CD4-positive, alpha-beta T cell treated with Interleukin-15 for 1 hour (primary cell): ENCODE results near the gene DBR1.
"Not testable (repeated sequence)": the region's sequence is repeated elsewhere in the genome, so short reads cannot be mapped to it uniquely, and the experiment has no call there.

ENCODE experiments used
- DNase-seq: peaks from one replicate; pipeline ENCODE4 v3.0.0-alpha.2; 2020

Gene DBR1

DNA sequence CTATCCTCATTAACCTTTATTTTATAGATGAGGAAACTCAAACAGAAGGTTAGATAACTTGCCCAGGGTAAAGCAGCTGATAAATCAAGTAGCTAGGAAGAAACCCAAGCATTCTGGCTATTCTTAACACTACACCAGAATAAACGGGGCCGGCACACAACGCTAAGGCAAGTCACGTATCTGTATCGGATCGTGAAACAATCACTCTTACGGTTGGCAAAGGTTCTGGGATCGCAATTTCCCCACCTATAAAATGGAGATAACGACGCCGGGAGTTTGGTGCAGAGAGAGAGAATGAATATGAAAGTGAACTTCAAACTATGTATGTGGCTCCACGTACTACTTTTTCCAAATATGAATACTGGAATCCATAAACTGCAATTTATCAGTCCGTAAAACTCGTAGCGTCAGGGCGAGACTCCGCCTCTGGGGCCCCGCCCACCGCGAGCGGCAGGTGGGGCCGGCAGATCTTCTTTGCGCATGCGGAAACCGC is 12.1 kb upstream of the DBR1 start:
- DNase-seq: peak; percentile 92

DNA sequence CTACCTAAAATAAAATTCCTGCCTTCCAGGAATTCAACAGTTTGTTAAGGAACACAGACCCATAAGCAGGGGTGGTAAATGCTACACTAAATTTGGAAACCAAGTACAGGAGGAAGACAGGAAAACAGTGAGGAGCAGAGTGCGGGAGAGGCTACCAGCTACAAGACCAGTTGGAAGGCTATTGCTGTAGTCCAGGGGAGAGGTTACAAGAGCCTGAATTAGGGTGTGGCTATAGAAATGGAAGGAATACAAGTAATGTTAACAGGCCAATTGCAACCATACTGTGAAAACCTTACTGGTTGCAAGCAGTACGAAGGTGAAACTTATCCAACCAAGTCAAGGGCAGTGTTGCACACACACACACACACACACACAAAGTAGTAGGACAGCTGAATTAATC is 11.5 kb upstream of the DBR1 start:
- DNase-seq: no peak

DNA sequence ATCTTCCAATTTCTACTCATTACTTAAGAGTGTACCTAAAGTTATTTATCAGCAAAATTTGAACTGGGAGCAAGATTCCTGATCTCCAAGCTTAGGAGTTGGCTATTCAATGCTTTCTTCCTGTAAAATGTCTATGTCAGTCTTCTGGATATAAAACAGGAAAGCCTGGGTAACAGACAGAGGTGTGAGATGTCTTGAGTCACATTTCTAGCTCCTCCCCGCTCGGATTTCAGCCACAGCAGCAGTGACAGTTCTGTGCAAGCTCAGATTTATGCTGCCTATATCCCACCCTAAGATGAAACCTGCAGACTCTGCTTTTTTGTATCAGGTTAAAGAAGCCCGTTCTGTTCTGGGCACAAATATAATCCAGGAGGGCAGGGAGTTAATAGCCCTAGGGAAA is 10.3 kb upstream of the DBR1 start:
- no peak for DNase-seq

DNA sequence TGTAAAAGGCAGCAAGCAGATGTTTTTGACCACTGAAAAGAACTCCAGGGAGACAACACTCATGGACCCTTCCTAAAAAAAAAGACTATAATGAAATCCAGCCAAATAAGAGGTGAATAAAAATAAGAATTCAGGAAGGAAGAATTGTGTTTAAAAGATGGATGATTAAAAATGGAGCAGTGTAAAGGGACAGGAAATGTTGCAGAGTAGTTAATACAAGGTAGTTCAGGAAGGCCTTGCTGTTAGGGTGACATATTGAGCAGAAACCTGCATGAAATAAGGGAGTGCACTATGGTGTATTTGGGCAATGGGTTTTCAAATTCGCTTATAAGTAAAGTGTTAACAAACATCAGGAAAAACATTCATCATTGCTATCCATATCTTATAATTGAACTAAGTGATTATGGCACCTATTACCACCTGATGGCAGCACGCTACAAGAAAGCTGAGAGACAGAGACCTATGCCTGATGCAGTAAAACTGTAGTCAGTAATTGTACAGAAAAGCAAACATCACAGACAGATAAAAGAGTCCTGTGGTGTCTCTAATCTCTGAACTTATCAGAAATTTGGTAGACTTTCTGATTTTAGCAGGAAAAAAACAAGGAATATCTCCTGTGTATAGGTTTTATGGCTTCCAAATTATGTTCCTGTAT is 5.8 kb upstream of the DBR1 start:
- no peak for DNase-seq

DNA sequence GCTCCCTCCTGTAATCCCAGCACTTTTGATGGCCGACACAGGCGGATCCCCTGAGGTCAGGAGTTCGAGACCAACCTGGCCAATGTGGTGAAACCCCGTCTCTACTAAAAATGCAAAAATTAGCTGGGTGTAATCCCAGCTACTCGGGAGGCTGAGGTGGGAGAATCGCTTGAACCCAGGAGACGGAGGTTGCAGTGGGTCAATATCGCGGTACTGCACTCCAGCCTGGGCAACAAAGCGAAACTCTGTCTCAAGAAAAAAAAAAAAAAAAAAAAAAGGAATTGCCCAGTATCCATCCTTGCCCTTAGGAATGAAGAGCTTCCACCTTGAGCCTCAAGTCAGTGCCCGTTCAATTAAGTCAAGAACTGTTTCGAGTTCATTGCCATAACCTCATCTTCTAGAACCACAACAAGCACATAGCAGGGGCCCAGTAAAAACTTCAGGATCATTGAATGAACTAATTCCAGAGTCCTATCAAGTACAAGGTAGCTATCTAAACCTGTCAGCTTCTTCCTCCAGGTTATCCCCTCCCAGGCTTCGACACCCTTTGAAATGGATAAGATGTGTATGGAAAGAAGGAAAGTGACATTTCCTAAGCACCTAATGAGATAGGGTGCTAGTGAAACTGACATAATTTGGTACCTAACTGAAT is 826 bp downstream of the DBR1 start:
- DNase-seq: no peak

DNA sequence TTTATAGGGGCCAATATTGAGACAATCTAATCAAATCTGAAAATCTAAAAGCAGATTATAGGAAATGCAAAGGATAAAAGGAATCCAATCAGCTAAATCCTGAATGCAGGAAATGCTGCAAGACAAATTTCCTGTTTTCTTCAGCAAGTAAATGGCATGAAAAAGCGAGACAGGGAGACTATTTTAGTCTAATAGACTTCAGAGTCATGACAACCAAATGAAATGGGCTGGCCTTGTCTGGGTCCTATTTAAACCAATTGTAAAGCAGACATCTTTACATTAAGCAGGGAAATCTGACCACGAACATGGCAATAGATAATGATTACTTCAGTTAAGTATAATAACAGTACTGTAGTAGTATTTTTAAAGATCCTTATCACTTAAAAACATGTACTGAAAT is 2.1 kb downstream of the DBR1 start:
- no peak for DNase-seq

DNA sequence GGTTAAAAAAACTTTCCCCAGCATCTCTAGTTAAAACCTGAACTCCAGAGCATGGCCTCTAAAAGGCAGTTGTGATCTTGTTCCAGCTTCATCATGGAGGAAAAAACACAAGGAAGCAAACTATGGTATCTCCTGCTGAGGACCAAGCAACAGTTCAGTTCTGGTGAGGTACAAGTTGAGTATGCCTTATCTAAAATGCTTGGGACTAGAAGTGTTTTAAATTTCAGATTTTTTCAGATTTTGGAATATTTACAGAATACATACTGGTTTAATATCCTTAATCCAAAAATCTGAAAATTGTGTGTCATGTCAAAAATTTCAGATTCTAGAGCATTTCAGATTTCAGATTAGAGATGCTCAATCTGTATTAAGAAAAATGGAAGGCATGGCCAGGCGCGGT is 9.7 kb downstream of the DBR1 start:
- DNase-seq: no peak

DNA sequence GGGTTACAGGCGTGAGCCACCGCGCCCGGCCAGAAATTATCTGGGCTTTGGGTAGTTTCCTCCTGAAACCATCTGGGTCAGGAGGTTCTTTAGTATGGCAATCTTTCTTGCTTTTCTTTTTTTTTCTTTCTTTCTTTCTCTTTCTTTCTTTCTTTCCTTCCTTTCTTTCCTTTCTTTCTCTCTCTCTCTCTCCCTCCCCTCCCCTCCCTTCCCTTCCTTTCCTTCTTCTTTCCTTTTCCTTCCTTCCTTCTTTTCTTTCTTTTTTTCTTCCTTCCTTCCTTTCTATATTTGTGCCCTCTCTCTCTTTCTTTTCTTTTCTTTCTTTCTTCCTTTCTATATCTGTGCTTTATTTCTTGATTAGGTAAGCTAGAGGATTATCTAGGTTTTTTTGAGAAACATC is 17.0 kb downstream of the DBR1 start:
- no peak for DNase-seq

DNA sequence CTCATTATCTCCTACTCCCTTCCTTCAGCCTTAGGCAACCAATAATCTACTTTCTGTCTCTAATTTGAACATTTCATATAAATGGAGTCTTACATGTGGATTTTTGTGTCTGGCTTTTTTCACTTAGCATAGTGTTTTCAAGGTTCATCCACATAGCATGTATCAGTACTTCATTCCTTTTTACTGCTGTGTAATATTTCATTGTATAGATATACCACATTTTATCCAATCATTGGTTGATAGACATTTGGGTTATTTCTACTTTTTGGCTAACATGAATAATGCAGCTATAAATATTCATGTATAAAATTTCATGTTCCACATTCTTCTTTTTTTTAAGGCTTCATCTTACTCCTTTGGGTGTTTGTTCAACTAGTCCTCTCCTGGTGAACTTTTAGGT is 20.2 kb downstream of the DBR1 start:
- no peak for DNase-seq

DNA sequence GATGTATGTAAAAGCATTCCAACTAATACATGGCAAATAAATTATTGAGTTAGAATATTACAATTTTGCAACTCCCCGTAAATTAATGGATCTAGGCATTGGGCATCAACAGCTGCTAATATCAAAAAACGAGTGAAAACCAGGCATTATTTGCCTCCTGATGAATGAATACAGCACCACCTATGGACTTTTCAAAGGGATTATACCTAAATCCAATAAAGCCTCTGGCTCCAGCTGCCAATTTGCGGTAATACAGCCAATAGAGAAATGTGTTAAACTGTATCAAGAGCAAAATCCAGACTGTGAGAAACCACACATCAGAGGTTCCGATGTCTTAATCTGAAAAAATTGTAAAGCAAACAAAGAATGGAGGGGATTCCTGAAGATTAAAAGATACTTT is 26.2 kb downstream of the DBR1 start:
- DNase-seq: no peak

DNA sequence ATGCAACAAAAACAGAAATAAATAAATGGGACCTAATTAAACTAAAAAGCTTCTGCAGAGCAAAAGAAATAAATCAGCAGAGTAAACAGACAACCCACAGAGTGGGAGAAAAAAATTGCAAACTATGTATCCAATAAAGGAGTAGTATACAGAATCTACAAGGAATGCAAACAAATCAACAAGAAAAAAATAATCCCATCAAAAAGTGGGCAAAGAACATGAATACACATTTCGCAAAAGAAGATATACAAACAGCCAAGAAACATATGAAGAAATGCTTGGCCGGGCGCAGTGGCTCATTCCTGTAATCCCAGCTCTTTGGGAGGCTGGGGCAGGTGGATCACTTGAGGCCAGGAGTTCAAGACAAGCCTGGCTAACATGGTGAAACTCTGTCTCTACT is 32.5 kb downstream of the DBR1 start:
- DNase-seq: not testable (repeated sequence)

DNA sequence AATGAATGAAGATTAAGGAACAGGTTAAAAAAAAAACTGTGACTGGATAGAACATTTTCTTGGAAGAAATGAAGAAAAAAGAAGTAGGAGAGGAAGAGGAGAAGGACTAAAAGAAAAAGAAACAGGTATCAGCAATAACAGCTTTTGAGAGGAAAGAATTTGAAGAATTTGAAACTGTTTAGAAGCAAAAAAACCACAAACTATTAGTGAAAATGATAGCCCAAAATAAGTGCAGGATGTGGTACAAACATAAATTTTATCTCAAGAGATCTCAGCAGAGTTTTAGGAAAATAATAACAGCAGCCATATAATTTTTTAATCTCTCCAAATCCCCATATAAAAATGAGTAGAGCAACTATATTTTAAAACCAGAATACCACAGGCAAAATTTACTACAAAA is 33.8 kb downstream of the DBR1 start:
- DNase-seq: no peak

DNA sequence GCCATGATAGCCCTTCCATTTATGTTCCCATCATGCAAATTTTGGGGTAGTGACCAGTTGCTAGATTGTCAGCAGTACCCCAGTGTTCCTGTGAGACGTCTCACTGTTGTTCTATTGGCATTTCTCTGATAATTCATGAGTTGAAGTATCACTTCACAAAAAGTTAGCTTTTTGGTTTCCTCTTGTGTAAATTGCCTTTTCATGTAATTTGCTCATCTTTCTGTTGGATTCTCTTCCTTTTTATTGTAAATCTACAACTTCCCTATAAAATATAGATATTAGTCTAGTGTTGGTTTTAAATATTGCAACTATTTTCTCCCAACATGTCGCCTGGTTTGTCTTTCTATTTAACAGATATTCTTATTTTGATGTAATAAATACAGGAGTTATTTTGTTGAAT is 35.0 kb downstream of the DBR1 start:
- DNase-seq: no peak

DNA sequence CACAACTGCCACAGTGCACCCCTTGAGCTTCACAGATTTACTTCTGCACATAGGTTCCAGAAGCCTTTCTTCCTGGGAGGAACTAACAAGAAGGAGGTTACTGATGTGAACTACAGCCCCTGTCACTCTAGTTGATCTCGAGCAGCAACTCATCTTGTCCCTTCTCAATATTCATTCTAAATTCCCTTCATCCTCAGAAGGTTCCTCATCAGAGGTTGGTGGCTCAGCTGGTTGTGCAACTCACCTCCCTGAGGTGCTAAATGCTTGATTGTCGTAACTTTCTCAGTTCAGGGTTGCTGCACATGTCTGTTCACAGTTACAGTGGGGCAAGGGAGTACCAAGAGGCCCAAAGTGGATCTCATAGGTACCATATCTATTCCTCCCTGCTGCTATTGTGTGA is 36.9 kb downstream of the DBR1 start:
- no peak for DNase-seq

DNA sequence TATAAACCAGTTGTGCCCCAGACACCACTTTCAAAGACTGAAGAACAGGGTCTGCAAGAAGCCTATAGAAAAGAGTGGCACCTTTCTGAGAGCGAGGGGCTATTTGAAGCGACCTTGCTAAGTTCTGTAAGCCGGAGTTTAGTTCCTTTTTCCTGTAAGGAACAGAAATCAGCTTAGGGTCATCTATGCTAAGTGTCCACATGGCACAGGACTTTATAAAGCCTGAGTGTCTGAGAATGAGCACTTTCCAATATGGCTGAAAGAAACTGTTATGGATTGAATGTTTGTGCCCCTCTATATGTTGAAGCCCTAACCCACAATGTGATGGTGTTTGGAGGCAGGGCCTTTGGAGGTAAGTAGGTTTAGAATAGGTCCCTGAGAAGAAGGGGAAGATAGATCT is 38.5 kb downstream of the DBR1 start:
- no peak for DNase-seq

DNA sequence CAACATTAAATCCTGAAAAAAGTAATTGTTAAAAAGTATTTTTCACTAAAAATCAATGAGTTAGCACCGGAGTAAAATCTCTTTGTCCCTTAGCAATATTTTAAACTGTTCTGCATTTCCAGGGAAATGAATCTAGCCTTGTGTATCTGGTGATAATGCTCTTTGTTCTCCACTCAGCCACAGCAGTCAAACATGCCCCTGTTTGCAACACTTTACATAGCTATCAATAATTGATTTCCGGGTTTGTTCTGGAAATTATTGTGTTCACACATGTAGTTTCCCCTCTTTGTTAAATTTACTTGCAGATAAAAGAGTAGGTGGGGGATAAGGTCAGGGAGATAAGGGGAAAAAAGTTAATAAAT is 38.9 kb downstream of the DBR1 start:
- DNase-seq: no peak

DNA sequence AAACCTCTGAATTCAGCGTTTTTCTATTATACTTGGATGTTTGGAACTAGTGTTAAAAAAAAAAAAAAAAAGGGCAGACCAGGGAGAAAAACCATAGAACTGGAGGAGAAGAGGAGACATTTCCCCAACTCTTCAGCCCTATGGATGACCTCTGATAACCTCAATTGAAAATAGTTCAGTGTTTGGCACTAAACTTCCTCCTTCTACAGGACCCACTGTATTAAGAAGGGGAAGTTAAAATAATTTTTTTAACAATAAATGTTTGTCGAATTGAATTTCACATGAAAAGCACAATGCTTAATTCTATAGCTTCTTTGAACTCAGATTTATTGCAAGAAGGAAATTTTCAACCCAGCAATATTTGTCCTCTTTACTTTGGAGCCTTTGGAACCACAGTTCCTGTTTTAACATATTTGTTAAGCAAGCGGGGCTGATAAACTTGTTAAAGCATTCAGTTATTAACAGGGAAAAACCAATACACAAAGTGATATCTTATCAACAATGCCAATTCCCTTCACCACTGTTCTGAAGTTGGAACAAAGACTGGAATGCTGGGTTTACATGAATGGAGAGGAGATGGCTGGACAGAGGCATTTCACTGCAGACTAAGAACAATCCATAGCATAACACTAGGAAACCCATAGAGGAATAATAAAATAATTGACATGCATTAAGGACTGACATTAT is 39.4 kb downstream of the DBR1 start:
- no peak for DNase-seq

DNA sequence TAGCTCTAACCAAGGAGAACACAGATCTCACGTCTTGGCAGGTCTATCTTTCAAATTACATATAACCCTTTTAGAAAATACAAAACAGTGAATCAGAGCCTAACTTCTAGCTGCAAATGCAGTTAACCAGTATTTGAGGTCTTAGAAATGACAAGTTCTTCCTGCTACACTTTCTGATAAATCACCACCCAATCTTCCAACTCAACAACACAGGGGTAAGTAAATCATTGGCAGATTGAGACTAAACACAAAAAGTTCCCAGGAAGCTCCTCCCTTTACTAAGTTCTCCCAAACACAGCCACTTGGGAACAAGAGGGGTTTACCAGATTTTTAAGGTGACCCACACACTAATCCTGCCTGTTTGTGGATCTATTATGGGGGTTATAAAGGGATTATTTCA is 42.5 kb downstream of the DBR1 start, which contains the start of gene A4GNT:
Gene A4GNT (minus strand): TSS at position 152 of the 400 bp plus-strand sequence. CDS start 1,134 bp downstream, outside the sequence.
- no peak for DNase-seq

DNA sequence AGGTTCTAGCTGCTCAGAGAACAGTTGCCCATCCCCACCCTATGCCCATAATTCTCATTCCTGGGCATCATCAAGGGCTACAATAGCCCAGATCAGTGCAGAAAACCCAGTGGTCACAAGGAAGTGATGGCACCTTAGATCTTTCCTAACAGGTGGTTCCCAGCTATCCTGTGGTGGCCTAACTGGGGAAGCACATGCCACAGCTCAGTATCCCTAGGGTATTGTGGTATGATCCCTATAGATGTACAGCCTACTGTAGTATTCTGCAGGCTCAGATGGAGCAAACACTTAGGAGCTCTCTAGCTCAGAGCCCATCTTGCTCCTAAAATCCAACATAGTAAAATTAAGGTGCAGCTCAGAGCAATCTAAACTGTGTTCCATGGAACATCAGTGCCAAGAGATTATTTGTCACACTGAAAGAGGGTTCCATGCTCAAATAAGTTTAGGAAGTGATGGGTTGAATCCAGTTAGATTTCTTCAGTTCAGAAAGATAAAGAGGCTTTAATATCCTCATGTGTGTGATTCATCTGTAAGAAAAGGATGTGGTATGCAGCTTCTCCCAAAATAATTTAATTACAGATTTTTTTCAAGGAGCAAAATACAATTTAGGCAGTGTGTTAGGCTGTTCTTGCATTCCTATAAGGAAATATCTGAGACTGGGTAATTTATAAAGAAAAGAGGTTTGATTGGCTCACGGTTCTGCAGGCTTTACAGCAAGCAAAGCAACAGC is 46.9 kb downstream of the DBR1 start:
- DNase-seq: no peak

DNA sequence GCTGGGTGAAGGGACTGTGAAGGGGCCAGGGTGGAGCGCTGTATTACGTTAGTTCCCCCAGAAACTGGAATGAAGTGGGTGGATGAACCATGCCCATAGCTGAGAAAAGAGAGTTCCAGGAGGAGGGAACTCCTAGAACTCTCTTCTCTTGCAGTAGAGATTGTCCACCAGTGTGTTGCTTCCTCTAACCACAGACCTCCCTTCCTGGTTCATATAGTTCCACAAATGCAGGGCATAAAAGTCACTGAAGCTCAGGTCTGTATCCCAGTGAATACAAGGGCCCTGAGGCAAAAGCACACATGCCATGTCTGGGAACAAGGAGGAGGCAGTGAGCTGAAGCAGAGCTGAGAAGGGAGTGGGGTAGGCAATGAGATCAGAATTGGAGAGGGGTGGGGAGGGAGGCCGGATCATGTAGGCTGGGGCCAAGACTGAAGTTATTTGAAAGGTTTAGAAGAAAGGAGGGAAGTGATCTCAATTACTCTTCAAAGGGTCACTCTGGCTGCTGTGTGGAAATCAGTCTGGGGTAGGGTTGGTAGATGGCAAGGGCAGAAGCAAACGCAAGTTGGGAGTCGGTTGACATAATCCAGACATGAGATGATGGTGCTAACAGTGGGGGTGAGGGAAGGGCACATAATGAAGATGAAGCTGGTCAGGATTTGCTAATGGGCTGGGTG is 49.0 kb downstream of the DBR1 start:
- no peak for DNase-seq

DNA sequence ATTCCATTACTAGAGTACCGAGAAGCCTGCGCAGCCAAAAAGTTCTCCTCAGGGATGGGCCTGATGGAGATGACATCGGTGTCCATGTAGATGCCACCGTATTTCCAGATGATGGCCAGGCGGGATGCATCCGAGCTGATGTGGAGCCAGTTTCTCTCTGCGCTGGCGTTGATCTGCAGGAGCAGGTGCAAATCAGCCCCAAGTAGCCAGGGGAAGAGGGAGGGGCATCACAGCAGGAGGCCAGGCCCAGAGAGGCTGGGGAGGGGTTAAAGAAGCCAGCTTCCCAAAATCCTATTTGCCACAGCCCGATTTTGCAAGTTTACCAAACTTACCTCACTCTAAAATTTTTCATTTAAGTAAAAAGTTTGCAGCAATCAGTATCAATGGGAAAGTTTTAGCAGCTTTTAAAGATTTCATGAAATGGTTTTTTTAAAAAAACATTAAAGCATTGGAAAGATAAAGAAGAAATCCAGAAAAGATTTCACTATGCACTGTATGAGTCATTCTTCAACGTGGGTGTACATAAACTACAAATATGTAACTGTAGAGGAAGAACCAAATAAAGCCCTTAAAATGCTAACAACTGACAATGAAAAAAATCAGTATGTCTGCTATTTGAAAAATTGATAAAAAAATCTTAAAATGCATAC is 49.9 kb downstream of the DBR1 start:
- DNase-seq: no peak

DNA sequence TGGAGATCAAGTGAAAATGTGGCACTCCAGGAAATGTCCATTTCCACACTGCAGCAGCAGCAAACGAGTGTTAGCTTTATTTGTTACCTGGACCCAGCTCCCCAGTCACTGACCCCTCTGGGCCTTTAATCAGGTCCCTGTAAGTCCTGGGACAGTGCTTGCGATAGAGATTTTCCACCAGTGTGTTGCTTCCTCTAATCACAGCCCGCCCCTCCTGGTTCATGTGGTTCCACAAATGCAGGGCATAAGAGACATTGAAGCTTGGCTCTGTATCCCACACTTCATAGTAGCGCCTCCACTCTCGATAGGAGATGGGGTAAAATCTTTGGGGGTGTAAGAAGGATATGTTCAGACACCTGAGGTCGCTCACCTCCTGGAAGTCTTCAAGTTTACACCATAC is 50.5 kb downstream of the DBR1 start:
- DNase-seq: no peak

DNA sequence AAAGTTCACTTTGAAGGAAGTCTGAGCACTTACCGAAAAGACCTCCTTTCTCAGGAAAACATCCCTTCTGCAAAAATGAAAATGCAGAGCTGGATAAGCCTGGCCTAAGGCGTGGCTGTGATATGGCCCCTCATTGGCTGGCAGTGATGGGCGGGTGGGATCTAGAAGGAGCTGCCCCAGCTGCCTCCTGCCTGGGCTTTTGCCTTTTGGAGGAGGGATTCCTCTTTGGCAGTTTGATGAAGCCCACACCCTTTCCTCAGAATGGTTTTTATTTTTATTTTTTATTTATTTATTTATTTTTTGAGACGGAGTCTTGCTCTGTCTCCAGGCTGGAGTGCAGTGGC is 55.3 kb downstream of the DBR1 start:
- no peak for DNase-seq
